ENCODE data around the gene NR3C1. TPM values are rescaled to one million over a fixed set of nuclear protein-coding genes. Genes with fewer than 3 reads are reported as not detected.
A peak's percentile ranks its signal among the peaks of the same experiment; 100 is the strongest.

The NR3C1 gene
- polyA plus RNA-seq, 3 donors from 2014 or later: 87.3 to 142 (median 92.6) TPM

GRCh38 chr5:143434261-143435209 lies 31.0 kb upstream of the NR3C1 start:
- peaks cover 3 to 7% (median 5%) of the 10 kb centered on the region in 3 donors for H3K27me3 Mint-ChIP-seq (ENCODE audit: low read depth in 3 of 3)
- peaks cover 18 to 21% of the 10 kb centered on the region in 2 donors for H3K4me1 Mint-ChIP-seq
- no peak for DNase-seq
- H3K27ac Mint-ChIP-seq: peak overlapping the region; percentile 1 to 82 (median 73)
- H3K9me3 Mint-ChIP-seq: no peaks in the 10 kb centered on the region
- peak overlapping the region; percentile 82 to 92 (median 85) for H3K4me3 Mint-ChIP-seq
- no peaks in the 10 kb centered on the region for H3K36me3 Mint-ChIP-seq

- Mint-ChIP-seq H3K9me3 (no peaks in the 10 kb centered on the region), H3K4me3 (no peak overlapping the region), H3K27me3 (ENCODE audit: low read depth in 3 of 3) (peaks cover 3 to 7% (median 5%) of the 10 kb centered on the region in 3 donors), H3K36me3 (no peaks in the 10 kb centered on the region), H3K4me1 (peaks cover 18 to 21% of the 10 kb centered on the region in 2 donors), H3K27ac (peak overlapping the region in 2 of 6 donors; percentile 5 to 8)
- no peak for DNase-seq
Measured at GRCh38 chr5:143433670-143434069, 30.2 kb upstream of the NR3C1 start.

DNA sequence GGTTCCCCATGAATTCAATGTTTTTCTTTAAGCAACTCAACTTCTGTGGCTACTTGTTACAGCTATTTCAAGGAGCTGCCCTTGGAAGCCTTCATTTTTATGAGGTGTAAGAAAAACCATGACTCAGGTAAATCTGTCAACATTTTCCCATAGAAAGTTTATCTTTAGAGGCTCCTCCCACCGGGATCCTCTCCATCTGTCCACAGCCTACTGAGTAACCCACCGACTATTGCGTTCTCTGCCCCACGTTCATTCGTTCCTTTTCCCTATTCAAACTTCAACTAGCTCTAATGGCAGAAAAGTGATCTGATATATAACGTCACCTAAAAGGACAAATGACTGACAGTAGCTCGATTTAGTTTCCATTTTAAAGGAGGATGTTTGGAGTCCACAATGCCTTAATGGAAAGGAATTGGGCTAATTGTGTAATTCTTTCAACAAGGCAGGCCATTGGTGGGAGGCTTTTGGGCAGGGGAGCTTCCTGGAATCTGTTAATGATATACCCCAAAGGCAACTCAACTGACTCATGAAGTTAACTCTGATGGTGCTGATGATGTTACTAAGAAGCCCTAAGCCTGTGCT lies 29.3 kb upstream of the NR3C1 start:
- no peak overlapping the region for H3K4me3 Mint-ChIP-seq
- peaks cover 1 to 5% (median 5%) of the 10 kb centered on the region in 3 donors for H3K27me3 Mint-ChIP-seq (ENCODE audit: low read depth in 3 of 3)
- H3K4me1 Mint-ChIP-seq: peaks cover 18 to 21% of the 10 kb centered on the region in 2 donors

GRCh38 chr5:143431789-143432188 lies 28.3 kb upstream of the NR3C1 start:
- Mint-ChIP-seq H3K4me1 (peaks cover 18 to 21% of the 10 kb centered on the region in 2 donors), H3K4me3 (no peak overlapping the region)
- DNase-seq: no peak

More for the DNA sequence above, 29.3 kb upstream of the NR3C1 start:
- Mint-ChIP-seq H3K36me3 (no peaks in the 10 kb centered on the region), H3K27ac (no peak overlapping the region), H3K9me3 (no peaks in the 10 kb centered on the region)
- DNase-seq: no peak

GRCh38 chr5:143428738-143429420 lies 25.4 kb upstream of the NR3C1 start:
- H3K36me3 Mint-ChIP-seq: no peaks in the 10 kb centered on the region
- peaks cover 0 to 2% (median 1%) of the 10 kb centered on the region in 3 donors for H3K27me3 Mint-ChIP-seq (ENCODE audit: low read depth in 3 of 3)
- H3K27ac Mint-ChIP-seq: no peak overlapping the region
- H3K4me3 Mint-ChIP-seq: no peak overlapping the region
- no peaks in the 10 kb centered on the region for H3K9me3 Mint-ChIP-seq
- no peaks in the 10 kb centered on the region for H3K4me1 Mint-ChIP-seq
- DNase-seq: no peak

More at GRCh38 chr5:143431789-143432188, 28.3 kb upstream of the NR3C1 start:
- Mint-ChIP-seq H3K36me3 (no peaks in the 10 kb centered on the region), H3K27me3 (ENCODE audit: low read depth in 3 of 3) (peaks cover 1 to 4% (median 2%) of the 10 kb centered on the region in 3 donors), H3K9me3 (no peaks in the 10 kb centered on the region), H3K27ac (no peak overlapping the region)

DNA sequence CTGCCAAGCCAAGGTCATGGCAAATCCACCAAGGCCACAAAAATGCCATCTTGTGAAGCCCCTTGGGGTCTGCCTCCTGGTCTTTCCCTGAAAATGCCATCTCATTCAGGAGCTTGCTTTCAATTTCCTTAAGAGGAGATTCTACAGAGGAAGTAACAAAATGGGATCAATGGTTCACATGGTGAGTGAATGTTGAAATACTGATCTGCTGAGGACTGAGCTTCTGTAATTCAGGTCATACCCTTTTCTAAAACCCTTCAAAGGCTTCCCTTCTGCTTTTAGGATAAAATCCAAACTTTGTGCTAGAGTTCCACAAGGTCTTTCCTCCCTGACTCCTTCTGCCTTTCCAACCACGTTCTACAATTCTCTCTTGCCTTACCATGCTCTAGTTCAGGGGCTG lies 24.7 kb upstream of the NR3C1 start:
- Mint-ChIP-seq H3K36me3 (no peaks in the 10 kb centered on the region), H3K4me1 (no peaks in the 10 kb centered on the region), H3K27ac (no peak overlapping the region), H3K27me3 (ENCODE audit: low read depth in 3 of 3) (peaks cover 0 to 2% (median 1%) of the 10 kb centered on the region in 3 donors), H3K9me3 (no peaks in the 10 kb centered on the region), H3K4me3 (no peak overlapping the region)
- no peak for DNase-seq

DNA sequence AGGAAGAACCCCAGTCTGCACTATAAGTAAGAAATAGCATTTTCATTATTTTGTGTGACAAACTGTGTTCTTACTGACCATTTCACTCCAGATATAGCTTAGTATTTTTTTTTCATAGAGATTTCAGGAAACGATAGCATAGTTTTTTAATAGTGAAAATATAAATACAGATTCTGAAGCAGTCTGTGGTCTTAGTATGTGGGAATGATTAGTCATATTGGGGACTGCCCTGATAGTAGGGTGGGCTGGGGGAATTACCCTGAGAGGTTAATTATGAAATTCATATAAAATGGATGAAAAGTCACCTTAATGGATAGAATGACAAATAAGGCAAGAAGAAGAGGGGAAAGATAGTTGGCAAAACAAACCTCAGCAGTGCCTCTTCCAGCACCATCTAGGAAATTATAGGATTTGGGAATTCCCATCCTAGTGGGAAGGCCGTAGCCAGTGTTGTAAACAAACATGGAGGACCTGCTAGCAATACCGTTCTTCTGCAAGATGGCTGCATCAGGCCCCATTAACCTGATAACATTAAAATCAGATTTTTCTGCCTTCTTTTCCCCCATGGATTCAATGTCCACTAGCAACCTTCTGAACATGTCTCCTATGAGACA lies 23.7 kb upstream of the NR3C1 start:
- Mint-ChIP-seq H3K36me3 (peaks cover 0 to 3% (median 0%) of the 10 kb centered on the region in 3 donors), H3K27me3 (ENCODE audit: low read depth in 3 of 3) (peaks cover 0 to 5% (median under 1%) of the 10 kb centered on the region in 3 donors), H3K9me3 (no peaks in the 10 kb centered on the region), H3K27ac (no peak overlapping the region), H3K4me3 (no peak overlapping the region), H3K4me1 (no peaks in the 10 kb centered on the region)
- no peak for DNase-seq

- Mint-ChIP-seq H3K27me3 (ENCODE audit: low read depth in 3 of 3) (peaks cover 0 to 5% (median 5%) of the 10 kb centered on the region in 3 donors), H3K36me3 (peaks cover 0 to 3% (median 0%) of the 10 kb centered on the region in 3 donors), H3K4me3 (no peak overlapping the region), H3K27ac (no peak overlapping the region), H3K9me3 (no peaks in the 10 kb centered on the region), H3K4me1 (no peaks in the 10 kb centered on the region)
- no peak for DNase-seq
Measured at GRCh38 chr5:143426437-143426991, 23.0 kb upstream of the NR3C1 start.

GRCh38 chr5:143425835-143426234 lies 22.3 kb upstream of the NR3C1 start:
- Mint-ChIP-seq H3K36me3 (peaks cover 0 to 3% (median 0%) of the 10 kb centered on the region in 3 donors), H3K27ac (no peak overlapping the region), H3K27me3 (ENCODE audit: low read depth in 3 of 3) (peaks cover 0 to 5% (median 5%) of the 10 kb centered on the region in 3 donors), H3K4me3 (no peak overlapping the region), H3K9me3 (no peaks in the 10 kb centered on the region), H3K4me1 (no peaks in the 10 kb centered on the region)
- no peak for DNase-seq

DNA sequence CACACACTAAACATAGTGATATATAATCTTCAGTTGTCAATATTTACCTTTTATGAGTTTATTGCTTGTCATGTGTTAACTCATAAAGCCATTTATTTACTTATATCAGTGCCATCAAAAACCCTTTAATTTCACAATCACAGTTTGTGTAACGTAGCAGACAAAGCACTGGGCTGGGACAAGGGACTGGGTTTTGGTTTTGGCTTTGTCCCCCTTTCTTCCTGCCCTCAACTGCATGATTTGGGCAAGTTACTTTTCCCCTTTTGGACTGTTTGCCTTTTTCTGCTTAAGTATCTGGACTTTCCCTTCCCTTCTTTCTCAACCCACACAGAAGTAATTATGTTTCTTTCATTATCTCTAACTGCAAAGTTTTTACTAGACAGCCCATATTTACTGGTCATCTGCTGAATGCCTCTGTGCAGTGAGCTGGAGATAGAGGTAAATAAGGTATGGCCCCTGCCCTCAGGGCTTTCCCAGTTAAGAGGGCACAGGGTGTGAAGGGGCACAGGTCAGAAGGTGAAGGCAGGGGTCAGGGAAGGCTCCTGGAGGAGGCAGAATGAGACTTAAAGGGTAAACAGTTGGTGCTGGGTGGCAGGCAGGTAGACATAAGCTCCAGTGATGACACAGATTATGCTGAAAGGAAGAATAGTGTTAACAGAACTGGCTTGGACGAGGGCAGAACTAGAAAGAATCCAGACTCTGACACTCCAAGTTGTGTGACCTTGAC lies 14.8 kb upstream of the NR3C1 start:
- Mint-ChIP-seq H3K27me3 (ENCODE audit: low read depth in 3 of 3) (peaks cover 0 to 8% (median 6%) of the 10 kb centered on the region in 3 donors), H3K27ac (no peak overlapping the region), H3K9me3 (peaks cover 0 to 2% (median 0%) of the 10 kb centered on the region in 6 donors), H3K36me3 (peaks cover 0 to 3% (median 0%) of the 10 kb centered on the region in 3 donors), H3K4me1 (no peaks in the 10 kb centered on the region), H3K4me3 (no peak overlapping the region)
- no peak for DNase-seq

DNA sequence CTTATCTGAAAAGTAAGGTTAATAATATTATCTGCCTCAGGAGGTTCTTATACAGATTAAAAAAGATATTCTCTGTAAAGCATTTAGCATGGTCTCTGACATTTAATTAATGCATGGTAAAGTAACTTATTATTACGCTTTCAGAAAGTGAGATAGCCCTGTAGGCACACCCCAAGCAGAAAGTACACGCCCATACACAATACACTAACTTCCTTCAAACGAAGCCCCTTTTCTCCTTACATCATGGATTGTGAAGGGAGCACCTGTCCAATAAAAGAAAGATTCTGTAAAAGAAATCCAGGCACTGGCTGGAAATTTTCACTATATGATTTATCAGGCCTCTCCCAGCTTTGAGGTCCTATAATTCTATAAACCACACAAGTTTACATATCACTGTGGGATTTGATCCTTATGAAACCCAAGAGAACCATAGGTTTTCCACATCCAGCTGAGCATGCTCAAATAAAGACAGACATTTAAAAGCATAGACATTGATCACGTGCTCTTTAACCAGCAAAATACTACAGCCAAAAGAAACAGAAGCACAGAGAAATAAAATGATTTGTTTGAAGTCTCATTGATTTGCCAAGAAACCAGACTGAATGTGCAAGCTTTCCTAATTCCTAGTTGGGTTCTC lies 14.1 kb upstream of the NR3C1 start:
- no peaks in the 10 kb centered on the region for H3K4me1 Mint-ChIP-seq
- no peak for DNase-seq
- H3K4me3 Mint-ChIP-seq: no peak overlapping the region
- H3K27me3 Mint-ChIP-seq (ENCODE audit: low read depth in 3 of 3): peaks cover 1 to 8% (median 3%) of the 10 kb centered on the region in 3 donors
- H3K9me3 Mint-ChIP-seq: peaks cover 0 to 2% (median 0%) of the 10 kb centered on the region in 6 donors
- H3K27ac Mint-ChIP-seq: no peak overlapping the region
- H3K36me3 Mint-ChIP-seq: no peaks in the 10 kb centered on the region

GRCh38 chr5:143416411-143416810 lies 12.9 kb upstream of the NR3C1 start:
- H3K36me3 Mint-ChIP-seq: no peaks in the 10 kb centered on the region
- H3K4me3 Mint-ChIP-seq: no peak overlapping the region
- DNase-seq: no peak
- H3K27me3 Mint-ChIP-seq (ENCODE audit: low read depth in 3 of 3): peaks cover 3% of the 10 kb centered on the region in 3 donors
- H3K27ac Mint-ChIP-seq: no peak overlapping the region
- no peaks in the 10 kb centered on the region for H3K4me1 Mint-ChIP-seq
- peaks cover 0 to 2% (median 0%) of the 10 kb centered on the region in 6 donors for H3K9me3 Mint-ChIP-seq

Measured in immature natural killer cell (primary cell).